ENCODE results near the gene DIDO1. TPM values are rescaled to one million over a fixed set of nuclear protein-coding genes. Genes with fewer than 3 reads are reported as not detected.

Gene DIDO1
- total RNA-seq, 4 donors from 2014 or later, result 67.7 to 92.9 (median 72.2) TPM

- Histone ChIP-seq H3K4me3 (replicated peaks in 1 of 3) (no peak overlapping the region), H3K9me3 (no peaks in the 10 kb centered on the region), H3K36me3 (peaks cover 61 to 69% of the 10 kb centered on the region in 2 donors), H3K27me3 (no peaks in the 10 kb centered on the region), H3K27ac (no peak overlapping the region), H3K4me1 (no peaks in the 10 kb centered on the region)
- intact Hi-C loops (cut with DNase I), result no loop called here
- TF ChIP-seq CTCF (IDR thresholded peaks at IDR 0.05) (no peak), POLR2A (IDR thresholded peaks at IDR 0.05) (no peak)
- DNase-seq, result no peak
- 96 to 100% methylated on average over 3 to 9 of the region's 14 CpGs for WGBS, 2 donors
Measured at GRCh38 chr20:62893700-62894099, 32.6 kb downstream of the DIDO1 start.

DNA sequence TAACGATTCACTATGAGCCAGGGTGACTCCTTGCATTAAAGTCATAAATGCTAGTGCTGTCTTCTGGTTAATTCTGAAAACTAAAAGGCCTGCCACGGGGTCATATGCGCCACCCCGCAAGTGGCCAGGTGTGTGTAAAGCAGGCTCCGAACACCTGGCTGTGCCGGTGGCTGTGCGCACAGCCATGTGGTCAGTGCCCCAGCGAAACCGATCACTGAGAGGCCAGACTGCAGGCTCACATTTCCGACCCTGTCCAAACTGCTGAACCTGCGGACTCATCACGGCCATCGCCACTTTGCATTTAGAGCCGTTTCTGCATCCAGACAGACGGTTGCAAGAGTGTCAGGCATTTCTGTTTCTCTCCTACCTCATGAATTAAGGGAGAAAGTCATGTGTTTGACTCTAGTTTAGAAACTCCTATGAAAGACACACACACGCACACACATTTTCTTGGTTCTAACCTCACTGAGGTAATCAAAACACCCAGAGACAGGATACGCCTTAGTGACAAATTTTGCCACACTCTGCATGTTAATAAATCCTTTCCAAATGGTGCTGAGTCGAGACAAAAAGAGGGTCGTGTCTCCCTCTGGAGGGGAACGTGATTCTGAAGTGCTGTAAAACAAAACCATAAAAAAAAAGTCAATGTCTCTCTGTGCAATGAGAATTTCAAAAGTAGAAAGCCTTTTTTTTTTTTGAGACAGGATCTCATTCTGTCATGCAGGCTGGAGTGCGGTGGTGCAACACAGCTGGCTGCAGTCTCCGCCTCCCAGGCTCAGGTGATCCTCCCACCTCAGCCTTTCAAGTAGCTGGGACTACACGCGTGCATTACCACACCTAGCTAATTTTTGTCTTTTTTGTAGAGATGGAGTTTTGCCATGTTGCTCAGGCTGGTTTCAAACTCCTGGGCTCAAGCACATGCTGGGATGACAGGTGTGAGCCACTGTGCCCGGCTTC lies 33.7 kb downstream of the DIDO1 start:
- Histone ChIP-seq H3K27ac (no peak overlapping the region), H3K27me3 (no peaks in the 10 kb centered on the region), H3K9me3 (no peaks in the 10 kb centered on the region), H3K36me3 (peaks cover 71 to 80% of the 10 kb centered on the region in 2 donors), H3K4me1 (peaks cover 0 to under 1% of the 10 kb centered on the region in 2 donors), H3K4me3 (replicated peaks in 1 of 3) (no peak overlapping the region)
- TF ChIP-seq CTCF (IDR thresholded peaks at IDR 0.05) (no peak), POLR2A (IDR thresholded peaks at IDR 0.05) (no peak)
- DNase-seq, result no peak
- 89 to 94% methylated on average over 25 of the region's 25 CpGs for WGBS, 2 donors
- intact Hi-C loops (cut with DNase I), result no loop called here

- no peak overlapping the region for H3K27ac ChIP-seq
- WGBS, 2 donors, result 86 to 92% methylated on average over 15 of the region's 15 CpGs
- H3K4me3 ChIP-seq (replicated peaks in 1 of 3), result no peak overlapping the region
- peaks cover 71 to 85% of the 10 kb centered on the region in 2 donors for H3K36me3 ChIP-seq
- intact Hi-C loops (cut with DNase I), result no loop called here
- DNase-seq, result no peak
- no peaks in the 10 kb centered on the region for H3K9me3 ChIP-seq
- peaks cover 0 to 3% of the 10 kb centered on the region in 2 donors for H3K4me1 ChIP-seq
- TF ChIP-seq CTCF (IDR thresholded peaks at IDR 0.05), result no peak
- TF ChIP-seq POLR2A (IDR thresholded peaks at IDR 0.05), result no peak
- H3K27me3 ChIP-seq, result no peaks in the 10 kb centered on the region
Measured at GRCh38 chr20:62891111-62891510, 35.2 kb downstream of the DIDO1 start.

GRCh38 chr20:62890444-62890843 lies 35.9 kb downstream of the DIDO1 start:
- no peak overlapping the region for H3K4me3 ChIP-seq (replicated peaks in 1 of 3)
- H3K36me3 ChIP-seq, result peaks cover 71 to 79% of the 10 kb centered on the region in 2 donors

More at GRCh38 chr20:62890444-62890843, 35.9 kb downstream of the DIDO1 start:
- WGBS, 2 donors, result 81 to 87% methylated on average over 5 to 7 of the region's 7 CpGs
- no peak for DNase-seq
- Histone ChIP-seq H3K9me3 (no peaks in the 10 kb centered on the region), H3K4me1 (peaks cover 0 to 3% of the 10 kb centered on the region in 2 donors), H3K27me3 (no peaks in the 10 kb centered on the region), H3K27ac (no peak overlapping the region)
- intact Hi-C loops (cut with DNase I), result no loop called here
- TF ChIP-seq POLR2A (IDR thresholded peaks at IDR 0.05) (no peak), CTCF (IDR thresholded peaks at IDR 0.05) (no peak)
